RWPE1 (cell line): ENCODE results near the gene OSTN.

ENCODE experiments used
- CTCF ChIA-PET: fragments of 350-600 bp; sonication (Branson Sonifier 250); formaldehyde crosslinking; extraction: SDS; loops from one replicate; lab custom pipeline; 2021; lab: Yijun Ruan, JAX
- POLR2A ChIA-PET: fragments of 400-600 bp; formaldehyde crosslinking; extraction: SDS; loops from one replicate; lab custom pipeline; 2020; ENCODE audit warnings: antibody characterized with exemption; ENCODE audit not compliant: low non-redundant PET; lab: Yijun Ruan, JAX
- DNase-seq: peaks from one replicate; pipeline ENCODE4 v3.0.0; 2012; ENCODE audit warnings: low spot score
- H3K27ac ChIP-seq: fragments of 450-650 bp; 2 replicates; pipeline ENCODE4 v1.5.1; 2017
- CTCF ChIP-seq: fragments of 450-650 bp; conservative IDR thresholded peaks from 2 replicates; pipeline ENCODE4 v1.5.1; 2017; ENCODE audit warnings: low read depth, mild to moderate bottlenecking

OSTN gene

GRCh38 chr3:191283400-191283799 lies 84.4 kb downstream of the OSTN start:
- no peak overlapping the region for H3K27ac ChIP-seq
- no peak for TF ChIP-seq CTCF
- DNase-seq: no peak
- CTCF ChIA-PET: interaction anchor here (0.7 kb wide), 1 partner anchor 37 kb away, joined by 3 read pairs; no protein-coding TSS in a partner anchor
- POLR2A ChIA-PET: no interaction called here

GRCh38 chr3:191290311-191291025 lies 91.4 kb downstream of the OSTN start:
- H3K27ac ChIP-seq: no peak overlapping the region
- ChIA-PET POLR2A (no interaction called here), CTCF (interaction anchor here (0.7 kb wide), 1 partner anchor 99 kb away, joined by 3 read pairs; no protein-coding TSS in a partner anchor)
- no peak for TF ChIP-seq CTCF
- DNase-seq: no peak

GRCh38 chr3:191292243-191293015 lies 93.4 kb downstream of the OSTN start:
- POLR2A ChIA-PET: no interaction called here
- CTCF ChIA-PET: interaction anchor here (0.9 kb wide), 1 partner anchor 25 kb away, joined by 3 read pairs; no protein-coding TSS in a partner anchor
- TF ChIP-seq CTCF: no peak
- H3K27ac ChIP-seq: no peak overlapping the region
- DNase-seq: no peak

GRCh38 chr3:191294291-191294690 lies 95.2 kb downstream of the OSTN start:
- CTCF ChIA-PET: interaction anchor here (0.6 kb wide), 1 partner anchor 397 kb away, joined by 3 read pairs; no protein-coding TSS in a partner anchor
- POLR2A ChIA-PET: no interaction called here
- no peak for TF ChIP-seq CTCF
- DNase-seq: no peak
- no peak overlapping the region for H3K27ac ChIP-seq

- no peak for DNase-seq
- H3K27ac ChIP-seq: no peak overlapping the region
- no peak for TF ChIP-seq CTCF
- CTCF ChIA-PET: no interaction called here
- POLR2A ChIA-PET: no interaction called here
Observed at GRCh38 chr3:191296041-191296541, 97.0 kb downstream of the OSTN start.

GRCh38 chr3:191298846-191299245 lies 99.8 kb downstream of the OSTN start:
- no peak for DNase-seq
- TF ChIP-seq CTCF: no peak
- no peak overlapping the region for H3K27ac ChIP-seq
- ChIA-PET CTCF (no interaction called here), POLR2A (no interaction called here)
